ENCODE measurements around the gene FRAS1. TPM values are rescaled to one million over a fixed set of nuclear protein-coding genes. Genes with fewer than 3 reads are reported as not detected.

The FRAS1 gene
- total RNA-seq, 4 donors from 2014 or later = 3.4 to 11.7 (median 4.2) TPM

- WGBS, 2 donors (ENCODE audit: low coverage in 1 of 2) = 67 to 80% methylated on average over 2 of the region's 2 CpGs
- no peak for ATAC-seq
- Histone ChIP-seq H3K27me3 (no peaks in the 10 kb centered on the region), H3K27ac (peak overlapping the region; percentile 18 to 70 (median 67)), H3K4me3 (no peak overlapping the region), H3K36me3 (peaks cover 0 to 1% of the 10 kb centered on the region in 2 donors), H3K9me3 (no peaks in the 10 kb centered on the region), H3K4me1 (peaks cover 7 to 50% (median 14%) of the 10 kb centered on the region in 3 donors)
- no peak for TF ChIP-seq POLR2A (IDR thresholded peaks at IDR 0.05)
- TF ChIP-seq CTCF (IDR thresholded peaks at IDR 0.05) = no peak
- TF ChIP-seq EP300 (IDR thresholded peaks at IDR 0.05) = no peak
- no peak for TF ChIP-seq POLR2AphosphoS5 (IDR thresholded peaks at IDR 0.05)
These were observed 503.3 kb downstream of the FRAS1 start for GRCh38 chr4:78560296-78560963.

GRCh38 chr4:78561677-78562076 lies 504.6 kb downstream of the FRAS1 start:
- no peaks in the 10 kb centered on the region for H3K36me3 ChIP-seq
- peak overlapping the region; percentile 50 to 71 (median 67) for H3K27ac ChIP-seq

GRCh38 chr4:78562687-78563086 lies 505.6 kb downstream of the FRAS1 start:
- Histone ChIP-seq H3K27me3 (no peaks in the 10 kb centered on the region), H3K36me3 (no peaks in the 10 kb centered on the region), H3K4me1 (peaks cover 14 to 63% (median 22%) of the 10 kb centered on the region in 3 donors), H3K27ac (peak overlapping the region in 3 of 4 donors; percentile 46 to 69 (median 65)), H3K9me3 (no peaks in the 10 kb centered on the region), H3K4me3 (no peak overlapping the region)
- no peak for ATAC-seq
- WGBS, 2 donors (ENCODE audit: low coverage in 1 of 2) = 62 to 76% methylated on average over 4 of the region's 4 CpGs
- TF ChIP-seq POLR2A (IDR thresholded peaks at IDR 0.05) (no peak), EP300 (IDR thresholded peaks at IDR 0.05) (no peak), POLR2AphosphoS5 (IDR thresholded peaks at IDR 0.05) (no peak), CTCF (IDR thresholded peaks at IDR 0.05) (no peak)

More at GRCh38 chr4:78561677-78562076, 504.6 kb downstream of the FRAS1 start:
- Histone ChIP-seq H3K4me1 (peaks cover 14 to 61% (median 15%) of the 10 kb centered on the region in 3 donors), H3K9me3 (no peaks in the 10 kb centered on the region), H3K4me3 (no peak overlapping the region), H3K27me3 (no peaks in the 10 kb centered on the region)
- TF ChIP-seq EP300 (IDR thresholded peaks at IDR 0.05) (no peak), POLR2A (IDR thresholded peaks at IDR 0.05) (no peak), CTCF (IDR thresholded peaks at IDR 0.05) (no peak), POLR2AphosphoS5 (IDR thresholded peaks at IDR 0.05) (no peak)
- ATAC-seq = no peak

- TF ChIP-seq POLR2AphosphoS5 (IDR thresholded peaks at IDR 0.05) (peak; percentile 25), CTCF (IDR thresholded peaks at IDR 0.05) (no peak)
- no peaks in the 10 kb centered on the region for H3K36me3 ChIP-seq
- no peak overlapping the region for H3K4me3 ChIP-seq
- no peaks in the 10 kb centered on the region for H3K27me3 ChIP-seq
- H3K4me1 ChIP-seq = peaks cover 7 to 70% (median 29%) of the 10 kb centered on the region in 3 donors
- H3K27ac ChIP-seq = peak overlapping the region; percentile 61 to 78 (median 67)
- no peaks in the 10 kb centered on the region for H3K9me3 ChIP-seq
- WGBS, 2 donors (ENCODE audit: low coverage in 1 of 2) = 69% methylated on average over 2 of the region's 2 CpGs
- peak; percentile 76 for ATAC-seq
These were observed 508.8 kb downstream of the FRAS1 start for GRCh38 chr4:78565971-78566372.

GRCh38 chr4:78566834-78567499 lies 509.8 kb downstream of the FRAS1 start:
- no peak for TF ChIP-seq POLR2AphosphoS5 (IDR thresholded peaks at IDR 0.05)
- no peak for TF ChIP-seq POLR2A (IDR thresholded peaks at IDR 0.05)
- TF ChIP-seq CTCF (IDR thresholded peaks at IDR 0.05) = no peak
- no peak for TF ChIP-seq EP300 (IDR thresholded peaks at IDR 0.05)
- Histone ChIP-seq H3K36me3 (no peaks in the 10 kb centered on the region), H3K9me3 (no peaks in the 10 kb centered on the region), H3K27me3 (no peaks in the 10 kb centered on the region), H3K27ac (peak overlapping the region in 3 of 4 donors; percentile 65 to 78 (median 69)), H3K4me3 (no peak overlapping the region), H3K4me1 (peaks cover 2 to 62% (median 23%) of the 10 kb centered on the region in 3 donors)
- 69% methylated on average over 3 to 6 of the region's 8 CpGs for WGBS, 2 donors (ENCODE audit: low coverage in 1 of 2)
- no peak for ATAC-seq
